Right atrium auricular region (tissue), 2 donors: Measurements from ENCODE around the gene ALDH3B1. TPM values are rescaled to one million over a fixed set of nuclear protein-coding genes. Genes with fewer than 3 reads are reported as not detected.

Experiments used
- DNase-seq: peaks from one replicate; pipeline ENCODE4 v3.0.0-alpha.2; 2019; ENCODE audit warnings: low spot score
- H3K27ac ChIP-seq, 2 donors: fragments of 200-600 bp; sonication (generic); 1 replicate in 1 of 2; 2 replicates in 1 of 2; pipeline ENCODE4 v1.5.1; 2016 to 2019
- H3K27me3 ChIP-seq, 2 donors: fragments of 200-600 bp; sonication (generic); one replicate each; pipeline versions ENCODE4 v1.5.1 to v1.6.0; 2017 to 2019
- H3K36me3 ChIP-seq: fragments of 200-600 bp; sonication (generic); one replicate; pipeline ENCODE4 v1.5.1; 2016
- H3K4me1 ChIP-seq, 2 donors: fragments of 200-600 bp; sonication (generic); one replicate each; pipeline versions ENCODE4 v1.5.1 to v1.6.0; 2017 to 2019
- H3K4me3 ChIP-seq, 2 donors: fragments of 200-600 bp; sonication (generic); 1 replicate in 1 of 2; 2 replicates in 1 of 2; pipeline ENCODE4 v1.5.1; 2017 to 2019; ENCODE audit warnings: mild to moderate bottlenecking in 1 of 2, moderate library complexity in 1 of 2
- H3K9me3 ChIP-seq, 2 donors: fragments of 200-600 bp; sonication (generic); one replicate each; pipeline ENCODE4 v1.5.1; 2019
- CTCF ChIP-seq, 2 donors: fragments of 200-600 bp; sonication (generic); IDR thresholded peaks; one replicate each; pipeline ENCODE4 v1.5.1; 2019; ENCODE audit warnings: antibody characterized with exemption in 2 of 2
- total RNA-seq, 2 donors: library from RNA; depleted of rRNA; stranded (reverse); fragments of >200 nt; gene quantifications; one replicate each; pipeline ENCODE4 v1.1.0, GENCODE V29; 2016

ALDH3B1 gene
- total RNA-seq, 2 donors from 2014 or later: 10.5 to 21.6 TPM

GRCh38 chr11:68051191-68052136, 41.3 kb downstream of the ALDH3B1 start:
- H3K4me3 ChIP-seq: no peak overlapping the region
- H3K27me3 ChIP-seq: no peaks in the 10 kb centered on the region
- TF ChIP-seq CTCF (IDR thresholded peaks at IDR 0.05): no peak
- peaks cover 29% of the 10 kb centered on the region for H3K36me3 ChIP-seq
- H3K9me3 ChIP-seq: no peaks in the 10 kb centered on the region
- H3K4me1 ChIP-seq: no peaks in the 10 kb centered on the region
- no peak for DNase-seq
- H3K27ac ChIP-seq: no peak overlapping the region

- no peaks in the 10 kb centered on the region for H3K4me1 ChIP-seq
- H3K27ac ChIP-seq: no peak overlapping the region
- H3K9me3 ChIP-seq: no peaks in the 10 kb centered on the region
- H3K27me3 ChIP-seq: no peaks in the 10 kb centered on the region
- peaks cover 29% of the 10 kb centered on the region for H3K36me3 ChIP-seq
- no peak overlapping the region for H3K4me3 ChIP-seq
- TF ChIP-seq CTCF (IDR thresholded peaks at IDR 0.05): no peak
- no peak for DNase-seq
Observed at GRCh38 chr11:68052137-68052873, 42.2 kb downstream of the ALDH3B1 start.

- no peak overlapping the region for H3K27ac ChIP-seq
- H3K4me3 ChIP-seq: no peak overlapping the region
- no peak for DNase-seq
- TF ChIP-seq CTCF (IDR thresholded peaks at IDR 0.05): no peak
- no peaks in the 10 kb centered on the region for H3K4me1 ChIP-seq
- H3K27me3 ChIP-seq: no peaks in the 10 kb centered on the region
- peaks cover 29% of the 10 kb centered on the region for H3K36me3 ChIP-seq
- H3K9me3 ChIP-seq: no peaks in the 10 kb centered on the region
Observed at GRCh38 chr11:68053117-68053516, 43.0 kb downstream of the ALDH3B1 start.

- Histone ChIP-seq H3K9me3 (no peaks in the 10 kb centered on the region), H3K36me3 (peaks cover 28% of the 10 kb centered on the region), H3K4me3 (no peak overlapping the region), H3K27me3 (no peaks in the 10 kb centered on the region), H3K4me1 (no peaks in the 10 kb centered on the region), H3K27ac (no peak overlapping the region)
- DNase-seq: no peak
- TF ChIP-seq CTCF (IDR thresholded peaks at IDR 0.05): no peak
Observed at GRCh38 chr11:68053981-68054812, 44.1 kb downstream of the ALDH3B1 start.
